ENCODE results near the gene THSD7B.

The THSD7B gene

DNA sequence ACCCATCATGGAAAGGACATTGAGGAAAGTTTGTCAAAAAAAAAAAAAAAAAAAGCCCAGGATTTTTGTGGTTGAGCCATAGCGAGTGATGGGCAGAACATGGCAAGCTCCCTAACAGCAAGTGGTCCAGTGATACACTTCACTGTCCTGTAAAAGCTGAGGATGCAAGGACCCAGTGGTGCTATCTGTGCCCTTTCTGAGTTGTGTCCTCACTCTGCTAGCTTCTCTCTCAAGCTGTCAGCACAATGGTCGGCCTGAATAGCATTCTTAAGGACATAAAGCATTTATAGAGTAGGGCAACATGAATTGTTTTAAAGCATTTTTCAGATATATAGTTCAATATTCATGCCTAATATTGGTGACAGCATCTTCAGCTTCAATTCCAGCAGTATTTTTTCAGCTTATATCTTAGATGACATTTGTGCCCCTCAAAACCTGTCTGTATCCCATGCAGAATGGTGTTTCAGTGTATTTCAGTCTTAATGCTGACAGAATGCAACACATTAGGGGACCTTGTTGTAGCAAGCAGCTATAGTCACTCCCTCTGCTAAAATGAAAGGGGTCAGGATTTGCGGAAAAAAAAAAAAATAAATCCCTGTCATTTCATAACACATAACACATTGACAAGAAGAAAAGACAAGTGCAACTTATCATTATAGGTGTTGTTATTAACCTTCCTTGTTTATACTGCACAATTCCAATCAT is 496.7 kb downstream of the THSD7B start:
- no peak for TF ChIP-seq GATA3 (IDR thresholded peaks at IDR 0.05; ENCODE audit: low read depth, low read length)
- no peak for TF ChIP-seq GATA2 (IDR thresholded peaks at IDR 0.05; ENCODE audit: low read depth, low read length)

GRCh38 chr2:137262594-137262993 is 497.2 kb downstream of the THSD7B start:
- TF ChIP-seq GATA2 (IDR thresholded peaks at IDR 0.05; ENCODE audit: low read depth, low read length) (no peak), GATA3 (IDR thresholded peaks at IDR 0.05; ENCODE audit: low read depth, low read length) (no peak)

GRCh38 chr2:137287913-137288639 is 522.7 kb downstream of the THSD7B start:
- TF ChIP-seq GATA3 (IDR thresholded peaks at IDR 0.05; ENCODE audit: low read depth, low read length), result no peak
- no peak for TF ChIP-seq GATA2 (IDR thresholded peaks at IDR 0.05; ENCODE audit: low read depth, low read length)

DNA sequence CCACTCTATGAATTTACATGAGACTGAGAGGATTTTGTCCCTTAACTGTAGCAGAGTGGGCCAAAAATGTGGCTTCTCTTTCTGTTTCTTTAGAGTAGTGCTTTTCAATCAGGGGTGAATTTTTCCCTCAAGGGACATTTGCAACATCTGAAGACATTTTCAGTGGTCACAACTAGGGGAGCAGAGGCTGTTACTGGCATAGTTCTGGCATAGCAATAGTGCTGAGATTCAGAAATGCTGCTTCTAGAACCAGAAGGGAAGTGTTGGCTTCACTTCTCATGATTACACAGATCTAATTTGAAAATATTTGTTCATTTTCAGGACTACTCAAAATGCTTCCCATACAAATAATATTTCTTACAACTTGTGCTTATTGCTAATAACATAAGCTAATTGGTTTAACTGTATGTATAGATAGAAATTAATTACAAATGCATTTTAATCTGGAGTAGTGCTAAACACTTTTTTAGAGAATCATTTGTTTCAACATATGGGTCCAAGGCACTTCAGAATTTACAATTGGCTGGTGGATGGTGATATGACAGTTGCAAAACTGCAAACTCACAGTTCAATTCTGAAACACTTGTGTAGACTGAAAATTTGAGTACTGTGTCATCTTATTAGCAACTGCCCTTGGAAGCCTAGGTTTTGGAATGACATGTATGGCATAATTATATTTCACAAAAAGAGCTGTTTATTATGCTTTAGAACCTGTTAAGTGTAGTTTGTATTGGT is 526.7 kb downstream of the THSD7B start:
- TF ChIP-seq GATA2 (IDR thresholded peaks at IDR 0.05; ENCODE audit: low read depth, low read length) (no peak), GATA3 (IDR thresholded peaks at IDR 0.05; ENCODE audit: low read depth, low read length) (no peak)

DNA sequence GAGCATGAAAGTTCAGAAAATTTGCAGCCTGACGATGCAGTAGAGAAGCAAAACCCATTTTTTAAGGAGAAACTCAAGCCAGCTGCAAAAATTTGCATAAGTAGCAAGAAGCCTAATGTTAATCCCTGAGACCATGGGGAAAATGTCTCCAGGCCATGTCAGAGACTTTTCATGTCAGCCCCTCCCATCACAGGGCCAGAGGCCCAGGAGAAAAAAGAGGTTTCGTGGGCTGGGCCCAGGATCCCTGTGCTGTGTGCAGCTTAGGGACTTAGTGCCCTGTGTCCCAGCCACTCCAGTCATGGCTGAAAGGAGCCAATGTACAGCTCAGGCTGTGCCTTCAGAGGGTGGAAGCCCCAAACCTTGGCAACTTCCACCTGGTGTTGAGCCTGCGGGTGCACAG is 533.0 kb downstream of the THSD7B start:
- TF ChIP-seq GATA2 (IDR thresholded peaks at IDR 0.05; ENCODE audit: low read depth, low read length) (no peak), GATA3 (IDR thresholded peaks at IDR 0.05; ENCODE audit: low read depth, low read length) (no peak)

DNA sequence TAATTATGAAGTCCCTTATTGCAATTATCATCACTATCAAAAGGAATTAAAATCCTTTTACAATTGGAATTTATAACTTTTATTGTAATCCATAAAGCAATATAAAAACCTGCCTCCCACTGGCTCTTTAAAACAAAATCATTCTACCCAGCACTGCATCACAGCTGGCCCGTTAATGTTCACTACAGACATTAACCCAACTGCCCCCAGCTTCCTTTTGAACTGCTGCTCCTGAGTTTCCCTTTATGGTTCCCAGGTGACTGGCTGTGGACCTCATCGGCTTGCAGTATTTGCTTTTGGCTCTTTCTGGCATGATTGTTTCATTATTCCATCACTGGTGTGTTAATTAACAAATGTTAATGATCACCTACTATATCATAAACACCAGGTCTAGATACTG is 535.6 kb downstream of the THSD7B start:
- TF ChIP-seq GATA2 (IDR thresholded peaks at IDR 0.05; ENCODE audit: low read depth, low read length), result no peak
- no peak for TF ChIP-seq GATA3 (IDR thresholded peaks at IDR 0.05; ENCODE audit: low read depth, low read length)

- TF ChIP-seq GATA2 (IDR thresholded peaks at IDR 0.05; ENCODE audit: low read depth, low read length) (no peak), GATA3 (IDR thresholded peaks at IDR 0.05; ENCODE audit: low read depth, low read length) (no peak)
Measured at GRCh38 chr2:137302957-137303356, 537.6 kb downstream of the THSD7B start.

GRCh38 chr2:137316075-137316474 is 550.7 kb downstream of the THSD7B start:
- TF ChIP-seq GATA2 (IDR thresholded peaks at IDR 0.05; ENCODE audit: low read depth, low read length), result no peak
- no peak for TF ChIP-seq GATA3 (IDR thresholded peaks at IDR 0.05; ENCODE audit: low read depth, low read length)

DNA sequence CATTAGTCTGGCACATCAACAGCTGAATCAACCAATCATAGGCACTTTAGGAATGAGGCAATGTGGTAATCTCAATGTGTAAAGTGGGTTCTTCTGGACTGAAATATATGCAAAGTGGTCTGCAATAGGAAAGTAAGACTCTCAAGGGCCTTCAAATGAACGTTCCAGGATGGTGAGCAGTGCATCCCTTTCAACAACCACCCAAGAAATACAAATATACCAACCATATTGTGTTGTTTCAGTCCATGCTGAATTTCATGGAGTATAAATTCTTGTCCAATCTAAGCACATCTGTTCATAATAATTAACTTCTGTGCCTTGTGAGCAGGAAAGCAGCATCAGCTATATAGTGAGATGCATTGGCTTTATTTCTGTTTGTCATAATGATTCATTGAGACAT is 556.2 kb downstream of the THSD7B start:
- TF ChIP-seq GATA3 (IDR thresholded peaks at IDR 0.05; ENCODE audit: low read depth, low read length) (no peak), GATA2 (IDR thresholded peaks at IDR 0.05; ENCODE audit: low read depth, low read length) (no peak)

- TF ChIP-seq GATA3 (IDR thresholded peaks at IDR 0.05; ENCODE audit: low read depth, low read length), result no peak
- TF ChIP-seq GATA2 (IDR thresholded peaks at IDR 0.05; ENCODE audit: low read depth, low read length), result no peak
Measured at GRCh38 chr2:137333386-137334165, 568.2 kb downstream of the THSD7B start.

- TF ChIP-seq GATA2 (IDR thresholded peaks at IDR 0.05; ENCODE audit: low read depth, low read length) (no peak), GATA3 (IDR thresholded peaks at IDR 0.05; ENCODE audit: low read depth, low read length) (no peak)
Measured at GRCh38 chr2:137336067-137336466, 570.7 kb downstream of the THSD7B start.

GRCh38 chr2:137339051-137339450 is 573.7 kb downstream of the THSD7B start:
- no peak for TF ChIP-seq GATA3 (IDR thresholded peaks at IDR 0.05; ENCODE audit: low read depth, low read length)
- TF ChIP-seq GATA2 (IDR thresholded peaks at IDR 0.05; ENCODE audit: low read depth, low read length), result no peak

- TF ChIP-seq GATA2 (IDR thresholded peaks at IDR 0.05; ENCODE audit: low read depth, low read length) (no peak), GATA3 (IDR thresholded peaks at IDR 0.05; ENCODE audit: low read depth, low read length) (no peak)
Measured at GRCh38 chr2:137345994-137346393, 580.6 kb downstream of the THSD7B start.

- TF ChIP-seq GATA3 (IDR thresholded peaks at IDR 0.05; ENCODE audit: low read depth, low read length) (no peak), GATA2 (IDR thresholded peaks at IDR 0.05; ENCODE audit: low read depth, low read length) (no peak)
Measured at GRCh38 chr2:137348301-137348700, 583.0 kb downstream of the THSD7B start.
